Neuronal stem cell (in vitro differentiated cells): Measurements from ENCODE around the gene ETFDH. TPM values are rescaled to one million over a fixed set of nuclear protein-coding genes. Genes with fewer than 3 reads are reported as not detected.

Experiments used
- DNase-seq: peaks from one replicate; pipeline ENCODE4 v3.0.0-alpha.2; 2013; ENCODE audit warnings: low spot score
- H2AFZ ChIP-seq: one replicate; pipeline ENCODE4 v1.6.1; 2013; ENCODE audit warnings: mild to moderate bottlenecking, low read length, inconsistent platforms
- H2AK5ac ChIP-seq: 2 replicates; pipeline ENCODE4 v1.6.1; 2013; ENCODE audit warnings: low read depth, mild to moderate bottlenecking, inconsistent platforms, low read length, moderate library complexity, mixed read lengths
- H2BK120ac ChIP-seq: 2 replicates; pipeline ENCODE4 v1.6.1; 2013; ENCODE audit warnings: low read depth, mild to moderate bottlenecking, inconsistent platforms, low read length, moderate library complexity, mixed read lengths
- H2BK12ac ChIP-seq: one replicate; pipeline ENCODE4 v1.6.1; 2013; ENCODE audit warnings: low read length, inconsistent platforms
- H2BK15ac ChIP-seq: 2 replicates; pipeline ENCODE4 v1.6.1; 2013; ENCODE audit warnings: mild to moderate bottlenecking, low read length, inconsistent platforms, mixed read lengths
- H2BK5ac ChIP-seq: one replicate; pipeline ENCODE4 v1.6.1; 2013; ENCODE audit warnings: inconsistent platforms, mild to moderate bottlenecking, low read length, moderate library complexity
- H3K14ac ChIP-seq: one replicate; pipeline ENCODE4 v1.6.1; 2013; ENCODE audit warnings: low read length, inconsistent platforms
- H3K18ac ChIP-seq: 2 replicates; pipeline ENCODE4 v1.6.1; 2013; ENCODE audit warnings: low read length, inconsistent platforms
- H3K23ac ChIP-seq: 2 replicates; pipeline ENCODE4 v1.6.1; 2013; ENCODE audit warnings: low read depth, mild to moderate bottlenecking, mixed read lengths, low read length, inconsistent platforms; ENCODE audit not compliant: poor library complexity
- H3K27ac ChIP-seq: replicated peaks from 3 replicates; pipeline ENCODE4 v1.5.1; 2013; ENCODE audit warnings: low read length, inconsistent platforms
- H3K27me3 ChIP-seq, 3 experiments: 2 replicates each; pipeline ENCODE4 v1.6.1; 2013; ENCODE audit warnings: low read length in 3 of 3, mild to moderate bottlenecking in 2 of 3, inconsistent platforms in 1 of 3, low read depth in 1 of 3, mixed read lengths in 1 of 3, moderate library complexity in 1 of 3; ENCODE audit not compliant: control insufficient read depth in 3 of 3, insufficient read depth in 3 of 3
- H3K36me3 ChIP-seq, 2 donors: replicated peaks in 1 of 2; 2 replicates each; pipeline ENCODE4 v1.6.1; 2013; ENCODE audit warnings: low read length in 2 of 2; ENCODE audit not compliant: control insufficient read depth in 2 of 2, insufficient read depth in 2 of 2
- H3K4ac ChIP-seq: 2 replicates; pipeline ENCODE4 v1.6.1; 2013; ENCODE audit warnings: inconsistent platforms, mild to moderate bottlenecking, low read length, moderate library complexity
- H3K4me1 ChIP-seq, 2 donors: 1 replicate in 1 of 2; 2 replicates in 1 of 2; pipeline ENCODE4 v1.6.1; 2013; ENCODE audit warnings: low read length in 2 of 2, low read depth in 1 of 2; ENCODE audit not compliant: control insufficient read depth in 2 of 2, insufficient read depth in 1 of 2
- H3K4me2 ChIP-seq: one replicate; pipeline ENCODE4 v1.6.1; 2013; ENCODE audit warnings: mild to moderate bottlenecking, low read length, inconsistent platforms; ENCODE audit not compliant: insufficient read depth, poor library complexity, severe bottlenecking
- H3K4me3 ChIP-seq, 2 donors: 2 replicates each; pipeline ENCODE4 v1.5.1; 2013; ENCODE audit warnings: low read length in 2 of 2, mild to moderate bottlenecking in 2 of 2, inconsistent platforms in 1 of 2, moderate library complexity in 1 of 2
- H3K79me1 ChIP-seq: one replicate; pipeline ENCODE4 v1.6.1; 2013; ENCODE audit warnings: low read depth, mild to moderate bottlenecking, inconsistent platforms, low read length, moderate library complexity
- H3K9ac ChIP-seq: one replicate; pipeline ENCODE4 v1.6.1; 2013; ENCODE audit warnings: mild to moderate bottlenecking, low read depth, low read length, inconsistent platforms; ENCODE audit not compliant: poor library complexity
- H3K9me3 ChIP-seq, 2 donors: replicated peaks in 1 of 2; 2 replicates each; pipeline versions ENCODE3 to v1.6.1; 2013; ENCODE audit warnings: low read length in 2 of 2, mild to moderate bottlenecking in 2 of 2, inconsistent platforms in 1 of 2, low read depth in 1 of 2, mixed read lengths in 1 of 2, moderate library complexity in 1 of 2; ENCODE audit not compliant: control insufficient read depth in 2 of 2, insufficient read depth in 1 of 2
- H4K8ac ChIP-seq: one replicate; pipeline ENCODE4 v1.6.1; 2013; ENCODE audit warnings: low read depth, mild to moderate bottlenecking, inconsistent platforms, low read length, moderate library complexity
- H4K91ac ChIP-seq: one replicate; pipeline ENCODE4 v1.6.1; 2013; ENCODE audit warnings: low read length, low read depth, mild to moderate bottlenecking, inconsistent platforms; ENCODE audit not compliant: poor library complexity
- WGBS, 2 donors: extraction: QIAGEN DNeasy Blood & Tissue Kit; methylation state at CpG; one replicate each; pipeline ENCODE4 v1.1.7; 2013; ENCODE audit warnings: missing lambda C conversion rate in 2 of 2, mixed read lengths in 1 of 2; ENCODE audit not compliant: insufficient read length in 2 of 2, insufficient replicate concordance in 1 of 2; ENCODE audit errors: extremely low coverage in 2 of 2; 5-methylcytosine and 5-hydroxymethylcytosine counted together
- polyA plus RNA-seq, 2 experiments: library from polyadenylated mRNA; stranded (reverse); fragments of 200-250 nt; gene quantifications; one replicate each; pipeline ENCODE4 v1.2.3, GENCODE V29; 2013

The ETFDH gene
- 11.8 TPM for polyA plus RNA-seq (2013, experiment 1 of 2)
- 12.8 TPM for polyA plus RNA-seq (2013, experiment 2 of 2)

- Histone ChIP-seq H3K14ac (peak within 1 kb of the TSS; percentile 95), H2BK15ac (peak within 1 kb of the TSS; percentile 27), H4K8ac (no peak within 1 kb of the TSS), H3K4ac (no peak within 1 kb of the TSS), H3K9me3 (no peaks in the 10 kb centered on the region), H2AFZ (peak within 1 kb of the TSS; percentile 94), H3K23ac (peak within 1 kb of the TSS; percentile 75), H3K79me1 (peaks cover 3% of the 10 kb centered on the region), H2AK5ac (peak within 1 kb of the TSS; percentile 57), H2BK120ac (no peak within 1 kb of the TSS), H3K18ac (peak within 1 kb of the TSS; percentile 96), H3K27me3 (no peaks in the 10 kb centered on the region), H3K36me3 (peaks cover 2 to 26% of the 10 kb centered on the region in 2 donors), H2BK12ac (peak within 1 kb of the TSS; percentile 42), H3K27ac (peak within 1 kb of the TSS; percentile 91), H4K91ac (peak within 1 kb of the TSS; percentile 82), H3K4me3 (peak within 1 kb of the TSS; percentile 88 to 95), H2BK5ac (no peak within 1 kb of the TSS), H3K4me2 (peak within 1 kb of the TSS; percentile 74), H3K9ac (peak within 1 kb of the TSS; percentile 95), H3K4me1 (peaks cover 0 to 2% of the 10 kb centered on the region in 2 donors)
- DNase-seq: peak; percentile 99
- WGBS, 2 donors: no CpG with 5 or more reads among the region's 60 CpGs
These were observed at the start of gene ETFDH for GRCh38 chr4:158671915-158672806. TSS of gene ETFDH (plus strand) at chr4:158672296. CDS start at chr4:158672457, 161 bp downstream.

- H3K36me3 ChIP-seq: no peaks in the 10 kb centered on the region
- no peak overlapping the region for H2AK5ac ChIP-seq
- no peak overlapping the region for H4K91ac ChIP-seq
- no peaks in the 10 kb centered on the region for H3K79me1 ChIP-seq
- no peak overlapping the region for H2BK12ac ChIP-seq
- H3K18ac ChIP-seq: no peak overlapping the region
- H4K8ac ChIP-seq: no peak overlapping the region
- H3K27ac ChIP-seq: no peak overlapping the region
- H3K4me1 ChIP-seq: no peaks in the 10 kb centered on the region
- no peak overlapping the region for H3K23ac ChIP-seq
- H3K4me3 ChIP-seq: no peak overlapping the region
- no peak overlapping the region for H3K4me2 ChIP-seq
- H3K9me3 ChIP-seq: no peaks in the 10 kb centered on the region
- H2BK5ac ChIP-seq: no peak overlapping the region
- no peak overlapping the region for H2AFZ ChIP-seq
- H3K14ac ChIP-seq: no peak overlapping the region
- no peak overlapping the region for H2BK120ac ChIP-seq
- peak; percentile 29 for DNase-seq
- no peak overlapping the region for H3K4ac ChIP-seq
- no peak overlapping the region for H2BK15ac ChIP-seq
- WGBS, 2 donors: no CpG with 5 or more reads among the region's 3 CpGs
- H3K9ac ChIP-seq: no peak overlapping the region
- peaks cover 0 to 6% (median 0%) of the 10 kb centered on the region in 3 experiments for H3K27me3 ChIP-seq
These were observed 47.1 kb upstream of the ETFDH start for GRCh38 chr4:158624889-158625478.

GRCh38 chr4:158625544-158625943 is 46.6 kb upstream of the ETFDH start:
- WGBS, 2 donors: no CpG with 5 or more reads among the region's 2 CpGs

DNA sequence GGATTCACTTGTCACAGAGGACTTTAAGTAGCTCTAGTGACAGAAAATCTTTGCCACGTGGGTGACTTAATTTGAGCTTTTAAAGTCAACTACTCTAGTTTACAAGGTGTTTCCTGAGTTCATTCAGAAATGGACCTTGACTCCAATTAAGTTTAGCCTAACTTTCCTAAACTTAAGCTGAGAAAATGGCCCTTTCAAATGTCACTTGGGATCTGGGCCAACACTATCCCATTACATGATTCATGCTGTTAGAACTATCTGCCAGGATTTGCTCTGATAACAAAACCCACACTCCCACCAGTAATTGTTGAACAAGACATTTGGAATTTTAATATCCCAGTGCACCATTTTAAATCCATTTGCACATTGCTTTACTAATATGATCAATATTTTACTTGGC is 41.2 kb upstream of the ETFDH start:
- H3K9ac ChIP-seq: no peak overlapping the region
- no peaks in the 10 kb centered on the region for H3K27me3 ChIP-seq
- no peak overlapping the region for H3K18ac ChIP-seq
- WGBS, 2 donors: no CpG with 5 or more reads among the region's 1 CpG
- H3K4ac ChIP-seq: no peak overlapping the region
- H3K23ac ChIP-seq: no peak overlapping the region
- no peaks in the 10 kb centered on the region for H3K9me3 ChIP-seq
- no peak overlapping the region for H3K14ac ChIP-seq
- H3K4me3 ChIP-seq: no peak overlapping the region
- H3K27ac ChIP-seq: no peak overlapping the region
- no peak overlapping the region for H2BK120ac ChIP-seq
- no peak overlapping the region for H3K4me2 ChIP-seq
- H4K91ac ChIP-seq: no peak overlapping the region
- H2BK15ac ChIP-seq: no peak overlapping the region
- no peak overlapping the region for H2AFZ ChIP-seq
- H4K8ac ChIP-seq: no peak overlapping the region
- H3K4me1 ChIP-seq: no peaks in the 10 kb centered on the region
- H2BK12ac ChIP-seq: no peak overlapping the region
- H3K36me3 ChIP-seq: no peaks in the 10 kb centered on the region
- H3K79me1 ChIP-seq: no peaks in the 10 kb centered on the region
- DNase-seq: no peak
- no peak overlapping the region for H2AK5ac ChIP-seq
- H2BK5ac ChIP-seq: no peak overlapping the region

More at GRCh38 chr4:158625544-158625943, 46.6 kb upstream of the ETFDH start:
- no peaks in the 10 kb centered on the region for H3K79me1 ChIP-seq
- no peak overlapping the region for H4K91ac ChIP-seq
- no peak overlapping the region for H2BK120ac ChIP-seq
- no peak overlapping the region for H2BK5ac ChIP-seq
- no peak overlapping the region for H3K27ac ChIP-seq
- no peaks in the 10 kb centered on the region for H3K36me3 ChIP-seq
- peaks cover 0 to 6% (median 0%) of the 10 kb centered on the region in 3 experiments for H3K27me3 ChIP-seq
- no peak overlapping the region for H2AFZ ChIP-seq
- H3K14ac ChIP-seq: no peak overlapping the region
- H3K9me3 ChIP-seq: no peaks in the 10 kb centered on the region
- no peak overlapping the region for H3K4ac ChIP-seq
- DNase-seq: no peak
- no peak overlapping the region for H3K18ac ChIP-seq
- H3K4me2 ChIP-seq: no peak overlapping the region
- H3K4me1 ChIP-seq: no peaks in the 10 kb centered on the region
- H3K23ac ChIP-seq: no peak overlapping the region
- H3K4me3 ChIP-seq: no peak overlapping the region
- no peak overlapping the region for H2BK12ac ChIP-seq
- H4K8ac ChIP-seq: no peak overlapping the region
- no peak overlapping the region for H3K9ac ChIP-seq
- H2AK5ac ChIP-seq: no peak overlapping the region
- no peak overlapping the region for H2BK15ac ChIP-seq
